Erythroblast (primary cell): ENCODE results near the gene TRIM9.
"Not testable (repeated sequence)": the region's sequence is repeated elsewhere in the genome, so short reads cannot be mapped to it uniquely, and the experiment has no call there.

Experiments used
- GATA1 ChIP-seq: IDR thresholded peaks from 2 replicates; pipeline ENCODE4 v1.6.1; 2011; ENCODE audit warnings: low read depth, mild to moderate bottlenecking, control low read depth, low read length, moderate library complexity
- POLR2A ChIP-seq: IDR thresholded peaks from 2 replicates; pipeline ENCODE4 v1.6.1; 2011; ENCODE audit warnings: mild to moderate bottlenecking, low read length

DNA sequence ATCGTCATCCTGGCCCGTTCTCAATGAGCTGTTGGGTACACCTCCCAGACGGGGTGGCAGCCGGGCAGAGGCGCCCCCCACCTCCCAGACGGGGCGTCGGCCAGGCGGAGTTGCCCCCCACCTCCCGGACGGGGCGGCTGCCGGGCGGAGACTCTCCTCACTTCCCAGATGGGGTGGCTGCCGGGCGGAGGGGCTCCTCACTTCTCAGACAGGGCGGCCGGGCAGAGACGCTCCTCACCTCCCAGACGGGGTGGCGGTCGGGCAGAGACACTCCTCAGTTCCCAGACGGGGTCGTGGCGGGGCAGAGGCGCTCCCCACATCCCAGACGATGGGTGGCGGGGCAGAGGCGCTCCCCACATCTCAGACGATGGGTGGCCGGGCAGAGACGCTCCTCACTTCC is 138.5 kb downstream of the TRIM9 start:
- TF ChIP-seq POLR2A, GATA1: not testable (repeated sequence)
